Osteoblast (primary cell): ENCODE results near the gene CNDP2. TPM values are rescaled to one million over a fixed set of nuclear protein-coding genes. Genes with fewer than 3 reads are reported as not detected.

Experiments used
- DNase-seq: peaks from one replicate; pipeline ENCODE4 v3.0.0; 2011; ENCODE audit warnings: low spot score, mixed read lengths; ENCODE audit not compliant: insufficient read length; ENCODE audit errors: missing footprints
- H2AFZ ChIP-seq: 2 replicates; pipeline ENCODE4 v1.6.0; 2011; ENCODE audit warnings: mild to moderate bottlenecking, low read length
- H3K27ac ChIP-seq: 2 replicates; pipeline ENCODE4 v1.5.1; 2011; ENCODE audit warnings: mild to moderate bottlenecking, low read depth, low read length, moderate library complexity
- H3K27me3 ChIP-seq: 2 replicates; pipeline ENCODE4 v1.6.0; 2012; ENCODE audit warnings: mild to moderate bottlenecking, control low read depth, inconsistent platforms, low read length, moderate library complexity; ENCODE audit not compliant: insufficient read depth
- H3K36me3 ChIP-seq: 2 replicates; pipeline ENCODE4 v1.5.1; 2011; ENCODE audit warnings: mild to moderate bottlenecking, low read length, control low read depth, moderate library complexity; ENCODE audit not compliant: insufficient read depth
- H3K4me1 ChIP-seq: 2 replicates; pipeline ENCODE4 v1.5.1; 2011; ENCODE audit warnings: mild to moderate bottlenecking, low read length, control low read depth, moderate library complexity; ENCODE audit not compliant: insufficient read depth
- H3K4me2 ChIP-seq: 2 replicates; pipeline ENCODE4 v1.6.0; 2011; ENCODE audit warnings: mild to moderate bottlenecking, low read length; ENCODE audit not compliant: insufficient read depth
- H3K4me3 ChIP-seq: fragments of 200-600 bp; sonication (generic); 3 replicates; pipeline ENCODE4 v1.5.1; 2012; ENCODE audit warnings: mild to moderate bottlenecking, low read length, inconsistent platforms; ENCODE audit not compliant: insufficient read depth
- H3K79me2 ChIP-seq: 2 replicates; pipeline ENCODE4 v1.6.0; 2012; ENCODE audit warnings: mild to moderate bottlenecking, low read length, control low read depth, inconsistent platforms; ENCODE audit not compliant: insufficient read depth
- H3K9me3 ChIP-seq: 2 replicates; pipeline ENCODE4 v1.5.1; 2011; ENCODE audit warnings: low read depth, low read length, control low read depth
- H4K20me1 ChIP-seq: 2 replicates; pipeline ENCODE4 v1.6.0; 2012; ENCODE audit warnings: mild to moderate bottlenecking, low read length, control low read depth; ENCODE audit not compliant: insufficient read depth
- total RNA-seq: library from RNA; depleted of rRNA; stranded (reverse); fragments of >200 nt; gene quantifications from 2 replicates; pipeline ENCODE4 v1.2.3, GENCODE V29; 2012
- TF ChIP-seq, protein P1 (sequence below): IDR thresholded peaks from 2 replicates; pipeline ENCODE4 v1.5.1; 2011; ENCODE audit warnings: mild to moderate bottlenecking, low read depth, low read length, moderate library complexity; ENCODE audit errors: extremely low read depth

The CNDP2 gene
- total RNA-seq, 1 donor, result 25.3 TPM

DNA sequence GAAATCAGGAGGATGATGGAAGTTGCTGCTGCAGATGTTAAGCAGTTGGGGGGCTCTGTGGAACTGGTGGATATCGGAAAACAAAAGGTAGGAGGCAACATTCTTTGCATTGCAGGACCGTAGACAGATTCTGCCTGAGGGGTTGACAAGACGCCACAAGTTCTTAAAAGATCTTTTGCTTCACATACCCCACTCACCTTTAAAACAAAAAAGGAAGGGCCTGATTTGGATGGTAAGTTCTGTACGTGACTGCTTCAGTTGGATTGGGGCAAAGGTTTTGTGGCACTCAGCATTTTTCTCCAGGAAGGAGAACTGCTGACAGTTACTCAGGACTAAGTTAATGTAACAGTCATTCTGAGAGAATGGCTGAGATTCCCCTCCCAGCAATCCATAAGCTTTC lies 5.2 kb downstream of the CNDP2 start:
- Histone ChIP-seq H3K4me2 (no peak overlapping the region), H4K20me1 (peaks cover 3% of the 10 kb centered on the region), H3K27ac (no peak overlapping the region), H3K9me3 (no peaks in the 10 kb centered on the region), H3K27me3 (no peaks in the 10 kb centered on the region), H3K4me1 (peaks cover 20% of the 10 kb centered on the region), H3K79me2 (peaks cover 32% of the 10 kb centered on the region), H2AFZ (no peak overlapping the region), H3K36me3 (peaks cover 28% of the 10 kb centered on the region), H3K4me3 (no peak overlapping the region)
- TF ChIP-seq, protein P1, sequence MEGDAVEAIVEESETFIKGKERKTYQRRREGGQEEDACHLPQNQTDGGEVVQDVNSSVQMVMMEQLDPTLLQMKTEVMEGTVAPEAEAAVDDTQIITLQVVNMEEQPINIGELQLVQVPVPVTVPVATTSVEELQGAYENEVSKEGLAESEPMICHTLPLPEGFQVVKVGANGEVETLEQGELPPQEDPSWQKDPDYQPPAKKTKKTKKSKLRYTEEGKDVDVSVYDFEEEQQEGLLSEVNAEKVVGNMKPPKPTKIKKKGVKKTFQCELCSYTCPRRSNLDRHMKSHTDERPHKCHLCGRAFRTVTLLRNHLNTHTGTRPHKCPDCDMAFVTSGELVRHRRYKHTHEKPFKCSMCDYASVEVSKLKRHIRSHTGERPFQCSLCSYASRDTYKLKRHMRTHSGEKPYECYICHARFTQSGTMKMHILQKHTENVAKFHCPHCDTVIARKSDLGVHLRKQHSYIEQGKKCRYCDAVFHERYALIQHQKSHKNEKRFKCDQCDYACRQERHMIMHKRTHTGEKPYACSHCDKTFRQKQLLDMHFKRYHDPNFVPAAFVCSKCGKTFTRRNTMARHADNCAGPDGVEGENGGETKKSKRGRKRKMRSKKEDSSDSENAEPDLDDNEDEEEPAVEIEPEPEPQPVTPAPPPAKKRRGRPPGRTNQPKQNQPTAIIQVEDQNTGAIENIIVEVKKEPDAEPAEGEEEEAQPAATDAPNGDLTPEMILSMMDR, result no peak
- DNase-seq, result no peak

DNA sequence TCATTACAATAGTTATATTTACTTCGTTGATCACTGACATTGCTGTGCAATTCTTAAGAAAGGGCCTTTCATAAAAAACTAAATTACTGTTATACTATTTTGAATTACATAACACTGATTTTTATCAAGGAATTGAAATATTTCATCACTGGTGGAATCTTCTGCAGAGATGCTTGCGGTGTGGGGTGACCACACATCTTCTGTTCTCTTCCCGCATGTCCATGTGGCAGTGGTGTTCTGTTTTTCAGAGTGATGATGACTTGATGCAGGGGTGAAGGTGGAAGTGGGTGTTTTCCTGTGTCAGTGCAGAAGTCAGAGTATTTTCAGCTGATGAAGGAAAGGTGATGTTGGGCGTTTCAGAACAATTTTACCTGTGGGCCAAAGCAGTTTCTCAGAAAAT lies 7.0 kb downstream of the CNDP2 start:
- Histone ChIP-seq H3K4me2 (no peak overlapping the region), H3K36me3 (peaks cover 33% of the 10 kb centered on the region), H3K9me3 (no peaks in the 10 kb centered on the region), H3K4me1 (peaks cover 9% of the 10 kb centered on the region), H4K20me1 (peaks cover 3% of the 10 kb centered on the region), H3K4me3 (no peak overlapping the region), H3K27me3 (no peaks in the 10 kb centered on the region), H3K27ac (no peak overlapping the region), H3K79me2 (peaks cover 17% of the 10 kb centered on the region), H2AFZ (no peak overlapping the region)
- DNase-seq, result no peak
- TF ChIP-seq, protein P1, result no peak

DNA sequence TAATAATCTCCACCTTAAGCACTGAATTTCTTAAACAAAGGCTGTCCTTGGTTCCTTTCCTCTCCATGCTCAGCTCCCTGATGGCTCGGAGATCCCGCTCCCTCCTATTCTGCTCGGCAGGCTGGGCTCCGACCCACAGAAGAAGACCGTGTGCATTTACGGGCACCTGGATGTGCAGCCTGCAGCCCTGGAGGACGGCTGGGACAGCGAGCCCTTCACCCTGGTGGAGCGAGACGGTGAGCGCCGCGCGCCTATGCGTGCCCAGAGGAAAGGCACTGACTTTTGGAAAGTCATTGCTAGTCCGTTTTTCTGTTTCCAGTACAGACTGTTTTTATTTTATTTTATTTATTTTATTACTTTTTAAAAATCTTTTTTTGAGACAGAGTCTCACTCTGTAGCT lies 9.6 kb downstream of the CNDP2 start:
- peaks cover 50% of the 10 kb centered on the region for H3K36me3 ChIP-seq

DNA sequence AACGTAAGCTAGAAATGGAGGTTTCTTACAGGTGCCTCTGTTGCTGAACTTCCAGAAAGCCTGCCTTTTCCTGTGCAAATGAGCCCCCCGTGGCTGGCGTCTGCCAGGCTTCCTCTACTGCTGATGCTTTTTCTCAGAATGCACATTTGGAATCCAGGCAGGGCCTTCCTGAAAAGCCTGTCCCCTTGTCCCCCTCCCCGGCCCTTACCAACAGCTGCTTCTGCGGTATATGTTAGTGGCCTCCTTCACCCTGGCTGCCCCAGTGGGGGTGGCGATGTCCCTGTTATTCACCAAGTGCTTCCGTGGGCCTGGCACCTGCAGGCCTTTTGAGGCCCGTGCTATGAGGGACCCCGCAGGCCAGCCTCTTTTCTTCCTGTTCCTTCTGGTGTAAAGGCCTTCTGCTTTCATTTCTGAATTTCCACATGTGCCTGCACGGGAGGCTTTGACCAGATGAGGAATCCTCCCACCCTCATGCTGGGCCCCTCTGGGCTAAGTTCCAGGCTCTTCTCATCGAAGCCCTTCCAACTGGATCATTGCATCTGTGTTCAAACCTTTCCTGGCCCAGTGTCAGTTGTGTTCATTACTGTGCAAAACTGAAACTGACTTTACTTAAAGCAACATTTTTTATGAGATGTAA lies 10.4 kb downstream of the CNDP2 start:
- TF ChIP-seq, protein P1, result no peak
- H3K9me3 ChIP-seq, result no peaks in the 10 kb centered on the region

More for the DNA sequence above, 9.6 kb downstream of the CNDP2 start:
- H3K27me3 ChIP-seq, result no peaks in the 10 kb centered on the region
- peaks cover 3% of the 10 kb centered on the region for H4K20me1 ChIP-seq
- H3K4me3 ChIP-seq, result no peak overlapping the region
- no peak overlapping the region for H2AFZ ChIP-seq
- TF ChIP-seq, protein P1, result no peak
- no peaks in the 10 kb centered on the region for H3K79me2 ChIP-seq
- H3K9me3 ChIP-seq, result no peaks in the 10 kb centered on the region
- no peak for DNase-seq
- no peak overlapping the region for H3K4me2 ChIP-seq
- no peaks in the 10 kb centered on the region for H3K4me1 ChIP-seq
- no peak overlapping the region for H3K27ac ChIP-seq

More for the DNA sequence above, 10.4 kb downstream of the CNDP2 start:
- no peak overlapping the region for H3K4me2 ChIP-seq
- peaks cover 3% of the 10 kb centered on the region for H4K20me1 ChIP-seq
- no peak overlapping the region for H3K4me3 ChIP-seq
- no peak for DNase-seq
- H3K4me1 ChIP-seq, result no peaks in the 10 kb centered on the region
- H2AFZ ChIP-seq, result no peak overlapping the region
- no peaks in the 10 kb centered on the region for H3K79me2 ChIP-seq
- H3K27me3 ChIP-seq, result no peaks in the 10 kb centered on the region
- H3K27ac ChIP-seq, result no peak overlapping the region
- H3K36me3 ChIP-seq, result peaks cover 47% of the 10 kb centered on the region
